Cardiac septum (tissue), 1 donor: ENCODE measurements around the gene TESK2. TPM values are rescaled to one million over a fixed set of nuclear protein-coding genes. Genes with fewer than 3 reads are reported as not detected.

Source experiments
- DNase-seq: peaks from one replicate; pipeline ENCODE4 v3.0.0-alpha.2; 2020; ENCODE audit warnings: low spot score
- intact Hi-C: fragments of 100-400 bp; cut with DNase I; formaldehyde crosslinking; loops from one replicate; pipeline ENCODE4 v1.14.0; 2022
- total RNA-seq: library from RNA; stranded (reverse); fragmentation: NEBNext Ultra II Directional; extraction: Animal tissue kit (Norgen Biotek cat#: 25700); gene quantifications from one replicate; pipeline ENCODE4 v1.2.1, GENCODE V29; 2021
- donor health status: DM: no; HTN: no; CAD: no.

Gene TESK2
- total RNA-seq, 1 donor from 2014 or later = 1.0 TPM

GRCh38 chr1:45299296-45299695 is 191.7 kb downstream of the TESK2 start:
- DNase-seq = no peak
- intact Hi-C loops = loop anchor here (5.0 kb wide), 1 partner anchor 462 kb away; no protein-coding TSS in a partner anchor

- intact Hi-C loops = loop anchor here (5.0 kb wide), 1 partner anchor 461 kb away; no protein-coding TSS in a partner anchor
Observed at GRCh38 chr1:45297666-45298356, 193.2 kb downstream of the TESK2 start.

More at GRCh38 chr1:45297666-45298356, 193.2 kb downstream of the TESK2 start:
- DNase-seq = no peak

Other genes starting within 250 kb of the TESK2 start
- not detected for gene HPDL, start 164.3 kb downstream of the TESK2 start, total RNA-seq
- gene TOE1, start 151.0 kb downstream of the TESK2 start, total RNA-seq = 3.5 TPM
- gene MUTYH, start 150.7 kb downstream of the TESK2 start, total RNA-seq = 11.2 TPM
- gene CCDC163, start 8.9 kb upstream of the TESK2 start, total RNA-seq = 0.38 TPM
- 8.7 TPM for gene MMACHC, start 9.1 kb upstream of the TESK2 start, total RNA-seq
- 267 TPM for gene PRDX1, start 30.7 kb upstream of the TESK2 start, total RNA-seq
- gene AKR1A1, start 59.7 kb upstream of the TESK2 start, total RNA-seq = 47.3 TPM
- gene NASP, start 92.9 kb upstream of the TESK2 start, total RNA-seq = 30.1 TPM
- gene CCDC17, start 132.9 kb upstream of the TESK2 start, total RNA-seq = 1.2 TPM
- gene GPBP1L1, start 195.4 kb upstream of the TESK2 start, total RNA-seq = 80.6 TPM
- gene TMEM69, start 197.0 kb upstream of the TESK2 start, total RNA-seq = 21.0 TPM